Caco-2 (cell line): ENCODE data around the gene GPR142. TPM values are rescaled to one million over a fixed set of nuclear protein-coding genes. Genes with fewer than 3 reads are reported as not detected.

Experiments used
- BruUV-seq: library from RNA; stranded (reverse); fragments of 400-500 nt; replicated peaks from 2 replicates; lab custom pipeline; 2021; lab: Mats Ljungman, UMichigan
- CTCF ChIA-PET: fragments of 300-600 bp; sonication (Branson Sonifier 250); formaldehyde crosslinking; loops from one replicate; lab custom pipeline; 2022; ENCODE audit warnings: antibody characterized with exemption; lab: Charles Lee
- POLR2A ChIA-PET: fragments of 300-600 bp; sonication (Branson Sonifier 250); formaldehyde crosslinking; loops from one replicate; lab custom pipeline; 2022; ENCODE audit warnings: antibody characterized with exemption; lab: Charles Lee
- DNase-seq, 2 experiments: peaks; one replicate each; pipeline versions ENCODE4 v3.0.0 to v3.0.0-alpha.2; 2020 to 2022
- H3K27me3 ChIP-seq: replicated peaks from 2 replicates; pipeline ENCODE4 v1.6.0; 2011; ENCODE audit warnings: low read length; ENCODE audit not compliant: control insufficient read depth, insufficient read depth
- H3K36me3 ChIP-seq: 2 replicates; pipeline ENCODE4 v1.5.1; 2011; ENCODE audit warnings: low read length; ENCODE audit not compliant: control insufficient read depth, insufficient read depth
- H3K4me1 ChIP-seq: fragments of 250-450 bp; sonication (Bioruptor Pico); 2 replicates; pipeline ENCODE4 v1.5.1; 2020; ENCODE audit warnings: mild to moderate bottlenecking
- H3K4me3 ChIP-seq: 2 replicates; pipeline ENCODE4 v1.5.1; 2011; ENCODE audit warnings: low read depth, mild to moderate bottlenecking, control low read depth, low read length
- H3K9me3 ChIP-seq: fragments of 250-450 bp; sonication (Bioruptor Pico); 2 replicates; pipeline ENCODE4 v1.5.1; 2020; ENCODE audit warnings: mild to moderate bottlenecking, moderate library complexity
- H3K27ac Mint-ChIP-seq: one replicate; pipeline ENCODE4 v1.8.0; 2022; ENCODE audit warnings: mixed read lengths; ENCODE audit not compliant: unreplicated experiment
- H3K27me3 Mint-ChIP-seq: one replicate; pipeline ENCODE4 v1.8.0; 2022; ENCODE audit warnings: mixed read lengths; ENCODE audit not compliant: insufficient read depth, unreplicated experiment
- H3K36me3 Mint-ChIP-seq: one replicate; pipeline ENCODE4 v1.8.0; 2022; ENCODE audit warnings: mild to moderate bottlenecking, mixed read lengths; ENCODE audit not compliant: insufficient read depth, unreplicated experiment
- H3K4me1 Mint-ChIP-seq: one replicate; pipeline ENCODE4 v1.8.0; 2022; ENCODE audit warnings: low read depth, mixed read lengths; ENCODE audit not compliant: unreplicated experiment
- H3K4me3 Mint-ChIP-seq: one replicate; pipeline ENCODE4 v1.8.0; 2022; ENCODE audit warnings: mild to moderate bottlenecking, moderate library complexity, mixed read lengths; ENCODE audit not compliant: unreplicated experiment
- H3K9me3 Mint-ChIP-seq: one replicate; pipeline ENCODE4 v1.8.0; 2022; ENCODE audit warnings: mixed read lengths; ENCODE audit not compliant: unreplicated experiment
- CTCF ChIP-seq, 2 experiments: fragments of 200-600 bp in 1 of 2; IDR thresholded peaks; 1 replicate in 1 of 2; 2 replicates in 1 of 2; pipeline versions ENCODE4 v1.5.1 to v1.8.0; 2011 to 2022; ENCODE audit warnings: antibody characterized with exemption in 1 of 2, control low read depth in 1 of 2, inconsistent platforms in 1 of 2, low read depth in 1 of 2, low read length in 1 of 2, mild to moderate bottlenecking in 1 of 2, moderate library complexity in 1 of 2; ENCODE audit not compliant: insufficient read depth in 1 of 2, severe bottlenecking in 1 of 2, unreplicated experiment in 1 of 2
- intact Hi-C: fragments of 100-400 bp; cut with micrococcal nuclease; formaldehyde crosslinking; loops from one replicate; pipeline ENCODE4 v1.10.0; 2022; ENCODE audit not compliant: unreplicated experiment
- total RNA-seq: library from RNA; stranded (reverse); gene quantifications from 2 replicates; pipeline ENCODE4 v1.2.3, GENCODE V29; 2022

The GPR142 gene
- total RNA-seq, 1 experiment from 2014 or later: not detected

GRCh38 chr17:74328487-74328886 lies 38.8 kb upstream of the GPR142 start:
- Histone ChIP-seq H3K4me3 (no peak overlapping the region), H3K36me3 (no peaks in the 10 kb centered on the region), H3K4me1 (peaks cover 11% of the 10 kb centered on the region), H3K9me3 (no peaks in the 10 kb centered on the region), H3K27me3 (no peaks in the 10 kb centered on the region)
- Mint-ChIP-seq H3K36me3 (no peaks in the 10 kb centered on the region), H3K9me3 (no peaks in the 10 kb centered on the region), H3K27ac (no peak overlapping the region), H3K4me3 (no peak overlapping the region), H3K4me1 (peaks cover 6% of the 10 kb centered on the region), H3K27me3 (peaks cover 3% of the 10 kb centered on the region)
- TF ChIP-seq CTCF (IDR thresholded peaks at IDR 0.05; ENCODE audit: insufficient read depth in 1 of 2, low read depth in 1 of 2, low read length in 1 of 2, severe bottlenecking in 1 of 2, unreplicated experiment in 1 of 2): no peak
- DNase-seq: no peak
- POLR2A ChIA-PET: no interaction called here
- BruUV-seq: no TSS peak
- intact Hi-C loops: no loop called here
- CTCF ChIA-PET: no interaction called here

- intact Hi-C loops: no loop called here
- H3K36me3 ChIP-seq: no peaks in the 10 kb centered on the region
- H3K9me3 ChIP-seq: no peaks in the 10 kb centered on the region
- CTCF ChIA-PET: interaction anchor here (0.6 kb wide), 1 partner anchor 196 kb away, joined by 3 read pairs; no protein-coding TSS in a partner anchor
- no peaks in the 10 kb centered on the region for H3K27me3 ChIP-seq
- H3K27ac Mint-ChIP-seq: no peak overlapping the region
- DNase-seq: no peak
- no peak for TF ChIP-seq CTCF (IDR thresholded peaks at IDR 0.05; ENCODE audit: insufficient read depth in 1 of 2, low read depth in 1 of 2, low read length in 1 of 2, severe bottlenecking in 1 of 2, unreplicated experiment in 1 of 2)
- no peaks in the 10 kb centered on the region for H3K27me3 Mint-ChIP-seq
- H3K4me1 Mint-ChIP-seq: peaks cover 6% of the 10 kb centered on the region
- H3K4me1 ChIP-seq: peaks cover 11% of the 10 kb centered on the region
- no TSS peak for BruUV-seq
- H3K4me3 Mint-ChIP-seq: no peak overlapping the region
- no peaks in the 10 kb centered on the region for H3K36me3 Mint-ChIP-seq
- POLR2A ChIA-PET: no interaction called here
- no peak overlapping the region for H3K4me3 ChIP-seq
- H3K9me3 Mint-ChIP-seq: no peaks in the 10 kb centered on the region
Measured at GRCh38 chr17:74329378-74329777, 37.9 kb upstream of the GPR142 start.

GRCh38 chr17:74330446-74330845 lies 36.9 kb upstream of the GPR142 start:
- H3K4me1 ChIP-seq: peaks cover 11% of the 10 kb centered on the region
- Mint-ChIP-seq H3K36me3 (no peaks in the 10 kb centered on the region), H3K9me3 (no peaks in the 10 kb centered on the region), H3K27me3 (no peaks in the 10 kb centered on the region), H3K4me1 (peaks cover 6% of the 10 kb centered on the region), H3K4me3 (no peak overlapping the region), H3K27ac (no peak overlapping the region)
- H3K4me3 ChIP-seq: no peak overlapping the region
- CTCF ChIA-PET: no interaction called here
- BruUV-seq: no TSS peak
- POLR2A ChIA-PET: no interaction called here
- H3K36me3 ChIP-seq: no peaks in the 10 kb centered on the region
- no peak for TF ChIP-seq CTCF (IDR thresholded peaks at IDR 0.05; ENCODE audit: insufficient read depth in 1 of 2, low read depth in 1 of 2, low read length in 1 of 2, severe bottlenecking in 1 of 2, unreplicated experiment in 1 of 2)
- H3K9me3 ChIP-seq: no peaks in the 10 kb centered on the region
- intact Hi-C loops: no loop called here
- no peaks in the 10 kb centered on the region for H3K27me3 ChIP-seq
- DNase-seq: no peak
